HepG2 (cell line): ENCODE results near the gene CCDC170. TPM values are rescaled to one million over a fixed set of nuclear protein-coding genes. Genes with fewer than 3 reads are reported as not detected.
A peak's percentile ranks its signal among the peaks of the same experiment; 100 is the strongest.

Experiments used
- CCAR2 ChIP-seq: fragments of 200-400 bp; formaldehyde crosslinking; optimal IDR thresholded peaks from 2 replicates; pipeline ENCODE3; 2018; ENCODE audit warnings: low read depth, mild to moderate bottlenecking, low read length, moderate library complexity
- CEBPB ChIP-seq: IDR thresholded peaks from 2 replicates; pipeline ENCODE4 v1.6.1; 2011; ENCODE audit warnings: low read depth, low read length, improper control_type of control experiment, borderline replicate concordance
- CENPX ChIP-seq: sonication (generic); formaldehyde crosslinking; IDR thresholded peaks from 2 replicates; pipeline ENCODE4 v1.9.0; 2021; ENCODE audit warnings: mild to moderate bottlenecking, missing genetic modification reagents, moderate library complexity
- FOXM1 ChIP-seq: sonication (generic); formaldehyde crosslinking; IDR thresholded peaks from 2 replicates; pipeline ENCODE4 v1.5.0; 2020; ENCODE audit warnings: missing genetic modification reagents
- HINFP ChIP-seq: sonication (generic); formaldehyde crosslinking; IDR thresholded peaks from 2 replicates; pipeline ENCODE4 v1.4.0; 2020; ENCODE audit warnings: low read depth, mild to moderate bottlenecking, missing genetic modification reagents
- KLF16 ChIP-seq, 2 experiments: sonication (generic) in 1 of 2; formaldehyde crosslinking in 1 of 2; IDR thresholded peaks; 2 replicates each; pipeline versions ENCODE4 v1.6.1 to v1.8.0; 2016 to 2023; ENCODE audit warnings: missing genetic modification reagents in 2 of 2, missing compliant biosample characterization in 1 of 2
- MAFF ChIP-seq: IDR thresholded peaks from 2 replicates; pipeline ENCODE4 v1.6.1; 2011; ENCODE audit warnings: low read depth, low read length, improper control_type of control experiment
- NCOR1 ChIP-seq: fragments of 200-600 bp; sonication (generic); IDR thresholded peaks from 2 replicates; pipeline ENCODE4 v1.7.0; 2017; ENCODE audit warnings: antibody characterized with exemption, low read length, borderline replicate concordance
- NR3C1 ChIP-seq: sonication (generic); formaldehyde crosslinking; IDR thresholded peaks from 2 replicates; pipeline ENCODE4 v1.4.0; 2020; ENCODE audit warnings: missing genetic modification reagents
- PATZ1 ChIP-seq: sonication (generic); formaldehyde crosslinking; IDR thresholded peaks from 2 replicates; pipeline ENCODE4 v1.4.0; 2020; ENCODE audit warnings: missing genetic modification reagents
- PHB2 ChIP-seq: fragments of 450-650 bp; IDR thresholded peaks from 2 replicates; pipeline ENCODE4 v1.6.1; 2018; ENCODE audit not compliant: partially characterized antibody
- SMC3 ChIP-seq: IDR thresholded peaks from 2 replicates; pipeline ENCODE4 v1.6.1; 2011; ENCODE audit warnings: low read length, improper control_type of control experiment
- SNAPC5 ChIP-seq: sonication (generic); formaldehyde crosslinking; IDR thresholded peaks from 2 replicates; pipeline ENCODE4 v1.8.1; 2023; ENCODE audit warnings: mild to moderate bottlenecking, missing genetic modification reagents, borderline replicate concordance
- SOX13 ChIP-seq, 3 experiments: fragments of 450-650 bp in 1 of 3; sonication (generic) in 1 of 3; formaldehyde crosslinking in 1 of 3; IDR thresholded peaks in 2 of 3; conservative IDR thresholded peaks in 1 of 3; 2 replicates each; pipeline versions ENCODE4 v1.5.0 to v1.6.1; 2016 to 2020; ENCODE audit warnings: antibody characterized with exemption in 1 of 3, mild to moderate bottlenecking in 1 of 3, missing compliant biosample characterization in 1 of 3, missing genetic modification reagents in 1 of 3, moderate library complexity in 1 of 3
- SOX6 ChIP-seq, 2 experiments: fragments of 450-650 bp in 1 of 2; sonication (generic) in 1 of 2; formaldehyde crosslinking in 1 of 2; IDR thresholded peaks; 2 replicates each; pipeline versions ENCODE4 v1.4.0 to v1.6.1; 2017 to 2020; ENCODE audit warnings: antibody characterized with exemption in 1 of 2, mild to moderate bottlenecking in 1 of 2, missing genetic modification reagents in 1 of 2
- ZNF687 ChIP-seq: sonication (generic); formaldehyde crosslinking; IDR thresholded peaks from 2 replicates; pipeline ENCODE4 v1.5.1; 2020; ENCODE audit warnings: mild to moderate bottlenecking, missing genetic modification reagents, moderate library complexity
- polyA plus RNA-seq, 8 experiments: library from polyadenylated mRNA; depleted of rRNA in 3 of 8; stranded (reverse) in 7 of 8; unstranded in 1 of 8; fragments of >200 nt; fragmentation: Illumina TruSeq in 4 of 8; extraction: Trizol in 4 of 8; gene quantifications; 2 replicates each; pipeline versions ENCODE4 v1.2.1 to v1.2.3, GENCODE V29; 2011 to 2016; ENCODE audit warnings: low read depth in 4 of 8, missing spikeins in 1 of 8, mixed read lengths in 1 of 8; ENCODE audit not compliant: insufficient read depth in 1 of 8
- total RNA-seq, 5 experiments: library from RNA; depleted of rRNA; stranded (reverse); fragments of >200 nt; fragmentation: Illumina TruSeq; extraction: Trizol; gene quantifications; 2 replicates each; pipeline ENCODE4 v1.2.3, GENCODE V29; 2016; ENCODE audit warnings: low read depth in 1 of 5

The CCDC170 gene
- total and polyA plus RNA-seq, 2 of the 13 experiments (the other 11 are each of a cell fraction or from before 2014, with no cell fraction given), result 0.90 to 5.1 TPM

GRCh38 chr6:151498327-151498726, 4.5 kb downstream of the CCDC170 start (continued):
- TF ChIP-seq CCAR2, result no peak
- no peak for TF ChIP-seq CENPX
- peak; percentile 92 for TF ChIP-seq NCOR1
- no peak for TF ChIP-seq SNAPC5 (CRISPR knock-in tag)
- TF ChIP-seq SMC3, result peak; percentile 19; the same call in 1 of the 2 replicates
- TF ChIP-seq PHB2, result no peak
- TF ChIP-seq HINFP (CRISPR knock-in tag), result no peak
- no peak for TF ChIP-seq ZNF687 (CRISPR knock-in tag)
- peak; percentile 79; the same call in 1 of the 2 replicates for TF ChIP-seq SOX13 (IDR thresholded peaks at IDR 0.05)
- TF ChIP-seq SOX13 (CRISPR knock-in tag; conservative IDR thresholded peaks at IDR 0.05 in 1 of 2, IDR thresholded peaks at IDR 0.05 in 1 of 2), result peak in 1 of 2 experiments; percentile 95; a peak in 2 of 4 replicates
- TF ChIP-seq CEBPB, result peak; percentile 99
- no peak for TF ChIP-seq NR3C1 (CRISPR knock-in tag)
- TF ChIP-seq MAFF, result no peak
- TF ChIP-seq PATZ1, result peak; percentile 38; the same call in 1 of the 2 replicates
- no peak for TF ChIP-seq FOXM1 (CRISPR knock-in tag)
- 0 out of 4 replicates have a peak, but pooled peaks of 1 of the 2 experiments have one; percentile 47 for TF ChIP-seq KLF16 (CRISPR knock-in tag; IDR thresholded peaks at IDR 0.05)
- no peak for TF ChIP-seq SOX6 (IDR thresholded peaks at IDR 0.05)
- TF ChIP-seq SOX6 (CRISPR knock-in tag; IDR thresholded peaks at IDR 0.05), result peak; percentile 93
